A673 (cell line): ENCODE results near the gene CWC15. TPM values are rescaled to one million over a fixed set of nuclear protein-coding genes. Genes with fewer than 3 reads are reported as not detected.
"Not testable (repeated sequence)": the region's sequence is repeated elsewhere in the genome, so short reads cannot be mapped to it uniquely, and the experiment has no call there.

Experiments used
- BruUV-seq: library from RNA; stranded (reverse); fragments of 400-500 nt; replicated peaks from 2 replicates; lab custom pipeline; 2021; lab: Mats Ljungman, UMichigan
- CTCF ChIA-PET: fragments of 300-600 bp; sonication (Branson Sonifier 250); formaldehyde crosslinking; loops from one replicate; lab custom pipeline; 2022; ENCODE audit warnings: antibody characterized with exemption; lab: Charles Lee
- POLR2A ChIA-PET: fragments of 300-600 bp; sonication (Branson Sonifier 250); formaldehyde crosslinking; loops from one replicate; lab custom pipeline; 2022; ENCODE audit warnings: antibody characterized with exemption; ENCODE audit not compliant: low non-redundant PET; lab: Charles Lee
- DNase-seq: peaks from one replicate; pipeline ENCODE4 v3.0.0-alpha.2; 2015; ENCODE audit warnings: low spot score
- H3K27ac ChIP-seq: fragments of 200-600 bp; sonication (generic); 2 replicates; pipeline ENCODE4 v1.5.1; 2016; ENCODE audit warnings: mixed run types, low read depth, mild to moderate bottlenecking, mixed read lengths, antibody characterized with exemption, low read length; ENCODE audit not compliant: poor library complexity, severe bottlenecking
- H3K27me3 ChIP-seq: fragments of 200-600 bp; sonication (generic); replicated peaks from 2 replicates; pipeline ENCODE4 v1.6.1; 2017; ENCODE audit warnings: mixed run types, low read depth, mild to moderate bottlenecking, mixed read lengths, antibody characterized with exemption, low read length; ENCODE audit not compliant: insufficient read depth, poor library complexity
- H3K36me3 ChIP-seq: fragments of 200-600 bp; sonication (generic); 2 replicates; pipeline ENCODE4 v1.6.1; 2016; ENCODE audit warnings: mixed run types, mild to moderate bottlenecking, mixed read lengths, antibody characterized with exemption, low read length; ENCODE audit not compliant: insufficient read depth, poor library complexity, severe bottlenecking
- H3K4me1 ChIP-seq: fragments of 200-600 bp; sonication (generic); 2 replicates; pipeline ENCODE4 v1.6.1; 2017; ENCODE audit warnings: mixed run types, mild to moderate bottlenecking, mixed read lengths, antibody characterized with exemption, low read length; ENCODE audit not compliant: insufficient read depth, poor library complexity, severe bottlenecking
- H3K4me3 ChIP-seq: fragments of 200-600 bp; sonication (generic); 2 replicates; pipeline ENCODE4 v1.5.1; 2016; ENCODE audit warnings: low read depth, mixed run types, mild to moderate bottlenecking, mixed read lengths, low read length; ENCODE audit not compliant: poor library complexity, severe bottlenecking
- H3K9me3 ChIP-seq: fragments of 200-600 bp; sonication (generic); 2 replicates; pipeline ENCODE4 v1.6.1; 2016; ENCODE audit warnings: mixed run types, low read depth, mild to moderate bottlenecking, mixed read lengths, antibody characterized with exemption, low read length; ENCODE audit not compliant: poor library complexity, severe bottlenecking
- CTCF ChIP-seq: fragments of 300-800, 200-600 bp; sonication (generic); conservative IDR thresholded peaks from 2 replicates; pipeline ENCODE4 v1.5.1; 2017; ENCODE audit warnings: low read depth, mild to moderate bottlenecking, antibody characterized with exemption, low read length, moderate library complexity, mixed read lengths
- EZH2 ChIP-seq: fragments of 200-600 bp; sonication (generic); IDR thresholded peaks from 2 replicates; pipeline ENCODE4 v1.6.1; 2017; ENCODE audit warnings: borderline replicate concordance, low read depth, mild to moderate bottlenecking, mixed read lengths, antibody characterized with exemption, low read length; ENCODE audit not compliant: poor library complexity, severe bottlenecking
- intact Hi-C: fragments of 100-400 bp; cut with micrococcal nuclease; formaldehyde crosslinking; loops from one replicate; pipeline ENCODE4 v1.10.0; 2022; ENCODE audit not compliant: unreplicated experiment
- total RNA-seq: library from RNA; stranded (reverse); gene quantifications from 2 replicates; pipeline ENCODE4 v1.2.3, GENCODE V29; 2021

The CWC15 gene
- total RNA-seq, 1 experiment from 2014 or later, result 86.7 TPM

- H3K4me3 ChIP-seq, result no peak overlapping the region
- H3K4me1 ChIP-seq, result peaks cover 34% of the 10 kb centered on the region
- no peak overlapping the region for H3K27ac ChIP-seq
- ChIA-PET CTCF (no interaction called here), POLR2A (no interaction called here)
- H3K27me3 ChIP-seq, result no peaks in the 10 kb centered on the region
- no peaks in the 10 kb centered on the region for H3K9me3 ChIP-seq
- intact Hi-C loops, result no loop called here
- no peaks in the 10 kb centered on the region for H3K36me3 ChIP-seq
- no peak for DNase-seq
- BruUV-seq, result no TSS peak
- TF ChIP-seq CTCF, result no peak
- TF ChIP-seq EZH2, result no peak
Measured at GRCh38 chr11:94923004-94923334, 50.4 kb downstream of the CWC15 start.

- no peaks in the 10 kb centered on the region for H3K36me3 ChIP-seq
- peaks cover 30% of the 10 kb centered on the region for H3K4me1 ChIP-seq
- no peaks in the 10 kb centered on the region for H3K9me3 ChIP-seq
- H3K4me3 ChIP-seq, result no peak overlapping the region
- ChIA-PET POLR2A (no interaction called here), CTCF (no interaction called here)
- TF ChIP-seq EZH2 (no peak), CTCF (no peak)
- BruUV-seq, result no TSS peak
- no peak overlapping the region for H3K27ac ChIP-seq
- DNase-seq, result no peak
- no peaks in the 10 kb centered on the region for H3K27me3 ChIP-seq
- intact Hi-C loops, result no loop called here
Measured at GRCh38 chr11:94922321-94923003, 50.9 kb downstream of the CWC15 start.

GRCh38 chr11:94920311-94920710 lies 53.0 kb downstream of the CWC15 start:
- Histone ChIP-seq H3K27me3 (no peaks in the 10 kb centered on the region), H3K36me3 (no peaks in the 10 kb centered on the region), H3K27ac (no peak overlapping the region), H3K4me3 (no peak overlapping the region), H3K9me3 (no peaks in the 10 kb centered on the region), H3K4me1 (peaks cover 11% of the 10 kb centered on the region)
- intact Hi-C loops, result no loop called here
- CTCF ChIA-PET, result no interaction called here
- no peak for DNase-seq
- POLR2A ChIA-PET, result no interaction called here
- BruUV-seq, result no TSS peak
- TF ChIP-seq EZH2, result no peak
- TF ChIP-seq CTCF, result no peak

- H3K4me3 ChIP-seq, POLR2A ChIA-PET, H3K4me1 ChIP-seq, H3K36me3 ChIP-seq, H3K9me3 ChIP-seq, BruUV-seq, DNase-seq, H3K27me3 ChIP-seq, CTCF ChIA-PET, intact Hi-C loops, H3K27ac ChIP-seq: not testable (repeated sequence)
Measured at GRCh38 chr11:94913718-94914394, 59.5 kb downstream of the CWC15 start.
